ENCODE data around the gene FHOD1. TPM values are rescaled to one million over a fixed set of nuclear protein-coding genes. Genes with fewer than 3 reads are reported as not detected.

The FHOD1 gene
- total and polyA plus RNA-seq, 2 of the 4 experiments (the other 2 are of a cell fraction) = 13.8 to 64.0 TPM

GRCh38 chr16:67194260-67194659, 53.0 kb downstream of the FHOD1 start:
- intact Hi-C loops (cut with micrococcal nuclease) (no loop called here), dilution Hi-C loops (cut with HindIII; ENCODE audit: low sequenced_read_pairs, unreplicated experiment) (no loop called here), in situ Hi-C loops (cut with MboI; ENCODE audit: low sequenced_read_pairs) (no loop called here)
- Histone ChIP-seq H3K79me1 (ENCODE audit: low read depth in 1 of 2, low read length in 2 of 2) (peaks cover 25 to 54% of the 10 kb centered on the region in 2 experiments), H4K8ac (ENCODE audit: low read depth in 2 of 2, low read length in 2 of 2) (no peak overlapping the region), H3K4me2 (ENCODE audit: low read depth, low read length) (no peak overlapping the region), H3K9me3 (ENCODE audit: control insufficient read depth, insufficient read depth, low read length) (no peaks in the 10 kb centered on the region), H3K4ac (ENCODE audit: low read depth, low read length) (no peak overlapping the region), H4K20me1 (ENCODE audit: insufficient read depth, low read length) (peaks cover 34% of the 10 kb centered on the region), H3K23ac (ENCODE audit: low read depth, low read length) (no peak overlapping the region), H3K36me3 (ENCODE audit: control insufficient read depth, insufficient read depth, low read length) (peaks cover 51% of the 10 kb centered on the region), H3K4me1 (ENCODE audit: control insufficient read depth, insufficient read depth, low read length) (peaks cover 15% of the 10 kb centered on the region), H4K5ac (ENCODE audit: low read depth, low read length) (no peak overlapping the region), H3K4me3 (ENCODE audit: insufficient read depth, low read depth, low read length) (no peak overlapping the region), H3K14ac (replicated peaks; ENCODE audit: low read depth, low read length) (no peak overlapping the region), H2AK9ac (replicated peaks; ENCODE audit: low read depth, low read length, poor library complexity) (peak overlapping the region; percentile 55), H3K9ac (ENCODE audit: low read depth, low read length) (no peak overlapping the region), H2AFZ (replicated peaks; ENCODE audit: low read length, poor library complexity) (no peak overlapping the region), H2AK5ac (ENCODE audit: low read depth, low read length) (no peak overlapping the region), H2BK15ac (ENCODE audit: low read depth, low read length) (no peak overlapping the region), H2BK120ac (ENCODE audit: low read depth, low read length) (no peak overlapping the region), H3K27ac (ENCODE audit: insufficient read depth, low read length) (no peak overlapping the region), H3K18ac (ENCODE audit: low read depth, low read length) (no peak overlapping the region), H3K27me3 (ENCODE audit: control insufficient read depth, insufficient read depth, low read length) (no peaks in the 10 kb centered on the region), H4K91ac (ENCODE audit: insufficient read depth, low read depth, low read length) (no peak overlapping the region), H2BK20ac (ENCODE audit: low read depth, low read length) (no peak overlapping the region), H3K56ac (ENCODE audit: extremely low read depth, insufficient read depth, low read length) (no peak overlapping the region), H3K9me1 (ENCODE audit: insufficient read depth, low read length) (peaks cover 23% of the 10 kb centered on the region), H2BK5ac (ENCODE audit: low read depth, low read length, poor library complexity, severe bottlenecking) (no peak overlapping the region)
- TF ChIP-seq, protein P1, sequence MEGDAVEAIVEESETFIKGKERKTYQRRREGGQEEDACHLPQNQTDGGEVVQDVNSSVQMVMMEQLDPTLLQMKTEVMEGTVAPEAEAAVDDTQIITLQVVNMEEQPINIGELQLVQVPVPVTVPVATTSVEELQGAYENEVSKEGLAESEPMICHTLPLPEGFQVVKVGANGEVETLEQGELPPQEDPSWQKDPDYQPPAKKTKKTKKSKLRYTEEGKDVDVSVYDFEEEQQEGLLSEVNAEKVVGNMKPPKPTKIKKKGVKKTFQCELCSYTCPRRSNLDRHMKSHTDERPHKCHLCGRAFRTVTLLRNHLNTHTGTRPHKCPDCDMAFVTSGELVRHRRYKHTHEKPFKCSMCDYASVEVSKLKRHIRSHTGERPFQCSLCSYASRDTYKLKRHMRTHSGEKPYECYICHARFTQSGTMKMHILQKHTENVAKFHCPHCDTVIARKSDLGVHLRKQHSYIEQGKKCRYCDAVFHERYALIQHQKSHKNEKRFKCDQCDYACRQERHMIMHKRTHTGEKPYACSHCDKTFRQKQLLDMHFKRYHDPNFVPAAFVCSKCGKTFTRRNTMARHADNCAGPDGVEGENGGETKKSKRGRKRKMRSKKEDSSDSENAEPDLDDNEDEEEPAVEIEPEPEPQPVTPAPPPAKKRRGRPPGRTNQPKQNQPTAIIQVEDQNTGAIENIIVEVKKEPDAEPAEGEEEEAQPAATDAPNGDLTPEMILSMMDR (conservative IDR thresholded peaks at IDR 0.05; ENCODE audit: low read depth, low read length) = no peak
- TF ChIP-seq, protein P2, sequence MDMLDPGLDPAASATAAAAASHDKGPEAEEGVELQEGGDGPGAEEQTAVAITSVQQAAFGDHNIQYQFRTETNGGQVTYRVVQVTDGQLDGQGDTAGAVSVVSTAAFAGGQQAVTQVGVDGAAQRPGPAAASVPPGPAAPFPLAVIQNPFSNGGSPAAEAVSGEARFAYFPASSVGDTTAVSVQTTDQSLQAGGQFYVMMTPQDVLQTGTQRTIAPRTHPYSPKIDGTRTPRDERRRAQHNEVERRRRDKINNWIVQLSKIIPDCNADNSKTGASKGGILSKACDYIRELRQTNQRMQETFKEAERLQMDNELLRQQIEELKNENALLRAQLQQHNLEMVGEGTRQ (IDR thresholded peaks at IDR 0.05; ENCODE audit: low read depth, low read length) = no peak
- no peak for TF ChIP-seq POLR2A (IDR thresholded peaks at IDR 0.05; ENCODE audit: low read depth, low read length)
- TF ChIP-seq SMC3 (IDR thresholded peaks at IDR 0.05; ENCODE audit: low read depth, low read length) = no peak
- no peak for TF ChIP-seq NFE2L2 (IDR thresholded peaks at IDR 0.05; ENCODE audit: low read depth, low read length)
- TF ChIP-seq MAZ (IDR thresholded peaks at IDR 0.05; ENCODE audit: borderline replicate concordance, low read depth, low read length) = no peak
- TF ChIP-seq BHLHE40 (IDR thresholded peaks at IDR 0.05; ENCODE audit: low read depth, low read length) = no peak
- TF ChIP-seq CEBPB (IDR thresholded peaks at IDR 0.05; ENCODE audit: low read depth, low read length) = no peak
- no peak for TF ChIP-seq MAFK (IDR thresholded peaks at IDR 0.05; ENCODE audit: low read depth, low read length)
- no peak for TF ChIP-seq MXI1 (IDR thresholded peaks at IDR 0.05; ENCODE audit: borderline replicate concordance, low read depth, low read length)
- no peak for TF ChIP-seq RFX5 (IDR thresholded peaks at IDR 0.05; ENCODE audit: low read depth, low read length)
- no peak for TF ChIP-seq RCOR1 (IDR thresholded peaks at IDR 0.05; ENCODE audit: insufficient replicate concordance, low read length)
- no peak for TF ChIP-seq CHD1 (IDR thresholded peaks at IDR 0.05; ENCODE audit: low read depth, low read length)
- DNase-seq (no peak), ATAC-seq (ENCODE audit: low read depth) (no peak)
- ChIA-PET POLR2A (ENCODE audit: unreplicated experiment) (no interaction called here), CTCF (no interaction called here)
- WGBS, 2 experiments (ENCODE audit: extremely low coverage in 2 of 2, insufficient read length in 1 of 2) = 100% methylated on average over 2 of the region's 6 CpGs; no CpG with 5 or more reads in 1 of the 2 experiments
- BruUV-seq (replicated peaks) = no TSS peak
